Immature natural killer cell (primary cell): ENCODE results near the gene TTC27. TPM values are rescaled to one million over a fixed set of nuclear protein-coding genes. Genes with fewer than 3 reads are reported as not detected.
A peak's percentile ranks its signal among the peaks of the same experiment; 100 is the strongest.
"Not testable (repeated sequence)": the region's sequence is repeated elsewhere in the genome, so short reads cannot be mapped to it uniquely, and the experiment has no call there.

Experiments
- DNase-seq, 3 donors: peaks; one replicate each; pipeline ENCODE4 v3.0.0; 2022; ENCODE audit warnings: mixed read lengths in 1 of 3
- H3K27ac Mint-ChIP-seq, 6 donors: one replicate each; pipeline ENCODE4 v1.8.0; 2020; ENCODE audit warnings: mixed read lengths in 6 of 6, mild to moderate bottlenecking in 5 of 6, inconsistent platforms in 4 of 6, moderate library complexity in 3 of 6
- H3K27me3 Mint-ChIP-seq, 3 donors: one replicate each; pipeline ENCODE4 v1.8.0; 2020 to 2021; ENCODE audit warnings: low read depth in 3 of 3, mild to moderate bottlenecking in 3 of 3, mixed read lengths in 3 of 3, moderate library complexity in 3 of 3, inconsistent platforms in 1 of 3
- H3K36me3 Mint-ChIP-seq, 3 donors: one replicate each; pipeline ENCODE4 v1.8.0; 2020; ENCODE audit warnings: mixed read lengths in 3 of 3, inconsistent platforms in 2 of 3, mild to moderate bottlenecking in 2 of 3
- H3K4me1 Mint-ChIP-seq, 2 donors: one replicate each; pipeline ENCODE4 v1.8.0; 2020; ENCODE audit warnings: inconsistent platforms in 2 of 2, mild to moderate bottlenecking in 2 of 2, mixed read lengths in 2 of 2, moderate library complexity in 1 of 2
- H3K4me3 Mint-ChIP-seq, 5 donors: one replicate each; pipeline ENCODE4 v1.8.0; 2020; ENCODE audit warnings: mild to moderate bottlenecking in 5 of 5, mixed read lengths in 5 of 5, inconsistent platforms in 3 of 5, moderate library complexity in 3 of 5
- H3K9me3 Mint-ChIP-seq, 6 donors: one replicate each; pipeline ENCODE4 v1.8.0; 2020; ENCODE audit warnings: mild to moderate bottlenecking in 6 of 6, mixed read lengths in 6 of 6, inconsistent platforms in 4 of 6, moderate library complexity in 3 of 6
- polyA plus RNA-seq, 3 donors: library from polyadenylated mRNA; unstranded; fragments of 300-500 nt; fragmentation: Illumina TruSeq; gene quantifications; one replicate each; pipeline ENCODE4 v1.2.3, GENCODE V29; 2021

Gene TTC27
- polyA plus RNA-seq, 3 donors from 2014 or later, result 6.3 to 14.4 (median 10.4) TPM

DNA sequence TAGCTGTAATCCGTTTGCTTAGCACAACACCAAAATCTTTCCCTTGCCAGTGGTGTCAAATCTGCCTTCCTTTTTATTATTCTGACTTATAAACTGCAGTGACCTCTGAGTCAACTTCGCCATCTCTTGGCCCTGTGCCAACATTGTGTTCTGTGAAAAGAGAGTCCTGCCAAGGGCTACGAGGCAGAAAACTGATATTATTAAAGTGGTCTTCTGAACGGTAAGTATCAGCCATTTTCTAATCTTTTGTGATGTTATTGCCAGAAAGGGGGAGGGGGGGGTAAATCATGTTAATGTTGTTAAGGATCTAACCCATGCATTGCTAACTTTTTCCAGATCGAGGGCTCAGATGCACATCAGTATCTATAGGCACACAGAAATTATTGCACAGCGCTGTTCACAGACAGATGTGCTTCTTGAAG is 197.5 kb downstream of the TTC27 start:
- DNase-seq, result no peak
- Mint-ChIP-seq H3K4me1 (no peaks in the 10 kb centered on the region), H3K27me3 (peaks cover 0 to 1% (median 1%) of the 10 kb centered on the region in 3 donors), H3K36me3 (peaks cover 1 to 16% (median 6%) of the 10 kb centered on the region in 3 donors), H3K4me3 (no peak overlapping the region), H3K27ac (no peak overlapping the region), H3K9me3 (peaks cover 0 to 8% (median 0%) of the 10 kb centered on the region in 6 donors)

DNA sequence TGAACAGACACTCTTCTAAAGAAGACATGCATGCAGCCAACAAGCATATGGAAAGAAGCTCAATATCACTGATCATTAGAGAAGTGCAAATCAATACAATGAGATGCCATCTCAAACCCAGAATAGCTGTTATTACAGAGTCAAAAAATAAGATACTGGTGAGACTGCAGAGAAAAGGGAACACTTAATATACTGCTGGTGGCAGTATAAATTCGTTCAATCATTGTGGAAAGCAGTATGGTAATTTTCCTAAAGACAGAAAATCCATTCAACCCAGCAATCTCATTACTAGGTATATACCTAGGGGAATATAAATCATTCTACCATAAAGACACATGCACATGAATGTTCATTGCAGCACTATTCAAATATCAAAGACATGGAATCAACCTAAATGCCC is 202.3 kb downstream of the TTC27 start:
- H3K27ac Mint-ChIP-seq, result no peak overlapping the region
- peaks cover 0 to 8% (median 0%) of the 10 kb centered on the region in 6 donors for H3K9me3 Mint-ChIP-seq
- DNase-seq, result no peak
- H3K4me1 Mint-ChIP-seq, result peaks cover 4 to 5% of the 10 kb centered on the region in 2 donors
- H3K27me3 Mint-ChIP-seq, result peaks cover 0 to 3% (median 1%) of the 10 kb centered on the region in 3 donors
- H3K36me3 Mint-ChIP-seq, result peaks cover 0 to 10% (median 4%) of the 10 kb centered on the region in 3 donors
- no peak overlapping the region for H3K4me3 Mint-ChIP-seq

DNA sequence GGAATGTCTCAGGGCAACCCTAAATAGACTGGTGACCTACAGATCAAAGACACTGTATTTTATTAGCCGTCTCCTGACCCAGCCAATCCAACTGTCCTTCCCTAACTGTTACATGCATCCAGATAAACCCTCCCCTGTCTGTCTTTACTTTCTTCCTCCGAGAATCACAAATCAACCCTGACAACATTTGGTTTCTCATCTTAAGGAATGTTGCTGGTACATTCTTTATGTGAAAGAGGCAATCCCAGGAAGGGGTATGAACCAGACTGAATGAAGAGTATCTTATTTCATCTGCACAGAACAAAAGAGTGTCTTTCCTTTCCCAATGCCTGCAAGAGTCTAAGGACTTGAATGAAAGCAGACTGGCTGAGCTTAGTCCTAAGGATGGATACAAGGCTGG is 205.0 kb downstream of the TTC27 start:
- no peak for DNase-seq
- peaks cover 10 to 11% of the 10 kb centered on the region in 2 donors for H3K4me1 Mint-ChIP-seq
- H3K9me3 Mint-ChIP-seq, result peaks cover 0 to 8% (median 0%) of the 10 kb centered on the region in 6 donors
- H3K27me3 Mint-ChIP-seq, result peaks cover 0 to 3% (median 1%) of the 10 kb centered on the region in 3 donors
- H3K27ac Mint-ChIP-seq, result no peak overlapping the region
- peaks cover 0 to under 1% (median 0%) of the 10 kb centered on the region in 3 donors for H3K36me3 Mint-ChIP-seq
- no peak overlapping the region for H3K4me3 Mint-ChIP-seq

DNA sequence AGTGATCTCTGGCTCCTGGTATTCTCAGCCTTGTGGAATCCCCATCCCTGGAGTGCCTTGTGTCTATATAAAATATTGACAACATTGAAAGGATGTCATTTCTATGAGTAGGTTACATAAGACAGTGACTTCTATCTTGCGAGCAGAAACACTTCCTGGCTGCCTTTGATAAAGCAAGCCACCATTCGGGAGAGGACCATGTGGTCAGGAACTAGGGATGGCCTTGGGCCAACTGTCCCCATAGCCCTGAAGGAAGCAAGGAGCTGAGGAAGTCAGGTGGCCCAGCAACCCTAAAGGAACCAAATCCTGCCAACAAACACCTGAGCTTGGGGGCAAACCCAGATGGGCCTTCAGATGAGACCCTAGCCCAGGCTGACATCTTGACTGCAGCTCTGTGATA is 205.9 kb downstream of the TTC27 start:
- Mint-ChIP-seq H3K27me3 (peaks cover 0 to 1% (median 1%) of the 10 kb centered on the region in 3 donors), H3K9me3 (peaks cover 0 to 8% (median 0%) of the 10 kb centered on the region in 6 donors), H3K4me1 (peaks cover 10 to 11% of the 10 kb centered on the region in 2 donors), H3K4me3 (no peak overlapping the region), H3K27ac (no peak overlapping the region), H3K36me3 (no peaks in the 10 kb centered on the region)
- no peak for DNase-seq

DNA sequence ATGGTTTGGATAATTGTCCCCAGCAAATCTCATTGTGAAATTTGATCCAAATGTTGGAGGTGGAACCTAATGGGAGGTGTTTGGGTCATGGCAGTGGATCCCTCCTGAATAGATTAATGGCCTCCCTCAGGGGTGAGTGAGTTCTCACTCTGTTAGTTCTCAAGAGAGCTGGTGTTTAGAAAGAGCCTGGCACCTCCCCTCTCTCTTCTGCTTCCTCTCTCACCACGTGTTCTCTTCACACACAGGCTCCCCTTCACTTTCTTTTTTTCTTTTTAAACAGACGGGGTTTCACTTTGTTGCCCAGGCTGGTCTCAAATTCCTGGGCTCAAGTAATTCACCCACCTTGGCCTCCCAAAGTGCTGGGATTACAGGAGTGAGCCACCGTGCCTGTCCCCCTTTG is 207.3 kb downstream of the TTC27 start:
- peak in 1 of 3 donors; percentile 2 for DNase-seq
- H3K4me3 Mint-ChIP-seq, result peak overlapping the region; percentile 22 to 80 (median 65)
- peaks cover 0 to 2% (median 0%) of the 10 kb centered on the region in 6 donors for H3K9me3 Mint-ChIP-seq
- H3K27me3 Mint-ChIP-seq, result peaks cover 0 to 1% (median 0%) of the 10 kb centered on the region in 3 donors
- peaks cover 10 to 11% of the 10 kb centered on the region in 2 donors for H3K4me1 Mint-ChIP-seq
- H3K27ac Mint-ChIP-seq, result peak overlapping the region in 3 of 6 donors; percentile 31 to 78 (median 57)
- H3K36me3 Mint-ChIP-seq, result no peaks in the 10 kb centered on the region

DNA sequence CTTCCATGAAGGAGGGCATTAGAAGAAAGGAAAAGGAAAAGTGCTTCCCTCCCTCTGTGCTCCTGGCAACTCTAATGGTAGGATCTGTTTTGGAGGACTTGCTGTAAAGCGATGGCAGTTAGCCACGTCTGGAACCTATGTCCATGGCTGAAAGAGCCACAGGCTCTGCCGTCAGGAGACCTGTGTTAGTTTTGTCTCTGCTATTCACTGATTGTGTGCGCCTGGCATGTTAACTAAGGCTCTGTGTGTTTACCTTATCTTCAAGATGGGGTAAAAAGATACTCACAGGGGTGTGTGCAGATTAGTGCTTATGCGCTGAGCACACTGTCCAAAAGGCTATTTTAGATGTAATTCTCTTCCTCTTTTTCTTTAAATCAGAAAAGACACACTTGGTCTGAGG is 209.1 kb downstream of the TTC27 start:
- H3K9me3 Mint-ChIP-seq, result peaks cover 0 to under 1% (median 0%) of the 10 kb centered on the region in 6 donors
- H3K36me3 Mint-ChIP-seq, result no peaks in the 10 kb centered on the region
- no peak for DNase-seq
- H3K4me1 Mint-ChIP-seq, result peaks cover 10 to 11% of the 10 kb centered on the region in 2 donors
- no peak overlapping the region for H3K27ac Mint-ChIP-seq
- H3K27me3 Mint-ChIP-seq, result peaks cover 0 to 1% (median 0%) of the 10 kb centered on the region in 3 donors
- no peak overlapping the region for H3K4me3 Mint-ChIP-seq

DNA sequence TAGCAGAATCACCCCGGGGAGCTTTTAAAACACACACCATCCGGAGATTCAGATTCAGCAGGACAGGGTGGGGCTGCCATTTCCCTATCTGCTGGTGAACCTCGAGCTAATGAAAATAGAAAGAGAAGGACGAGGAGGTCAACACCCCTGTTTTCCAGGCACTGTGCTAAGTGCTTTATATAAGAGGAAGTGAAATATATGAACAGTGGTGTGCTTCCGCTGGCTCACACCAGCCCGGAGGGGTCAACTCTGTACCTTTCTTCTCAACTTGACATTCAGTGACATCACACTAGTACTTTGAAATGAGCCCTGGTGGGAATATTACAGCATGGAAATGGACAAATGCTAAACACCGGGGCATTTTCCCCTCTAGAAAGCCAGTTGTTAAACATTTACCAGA is 210.6 kb downstream of the TTC27 start:
- no peak for DNase-seq
- no peaks in the 10 kb centered on the region for H3K36me3 Mint-ChIP-seq
- no peak overlapping the region for H3K4me3 Mint-ChIP-seq
- no peaks in the 10 kb centered on the region for H3K9me3 Mint-ChIP-seq
- no peak overlapping the region for H3K27ac Mint-ChIP-seq
- peaks cover 10 to 11% of the 10 kb centered on the region in 2 donors for H3K4me1 Mint-ChIP-seq
- peaks cover 0 to 1% (median 0%) of the 10 kb centered on the region in 3 donors for H3K27me3 Mint-ChIP-seq

DNA sequence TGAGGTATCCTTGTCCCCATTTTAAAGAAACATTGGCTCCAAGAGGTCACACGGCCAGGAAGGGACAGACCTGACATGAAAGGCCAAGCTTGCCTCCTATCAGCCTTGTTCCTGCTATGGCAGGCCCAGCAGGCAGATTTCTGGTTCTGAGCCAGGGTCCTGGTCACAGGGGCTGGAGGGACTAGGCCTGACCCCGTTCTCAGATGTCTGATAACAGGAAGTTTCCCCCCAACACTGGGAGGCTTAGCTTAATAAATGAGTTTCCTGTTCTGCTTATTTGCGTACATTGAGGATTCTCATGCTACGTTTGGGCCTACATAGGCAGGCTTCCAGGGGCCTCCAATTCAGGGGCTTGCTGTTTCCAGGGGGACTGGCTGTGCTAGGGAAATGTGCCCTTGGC is 211.1 kb downstream of the TTC27 start:
- H3K36me3 Mint-ChIP-seq, result no peaks in the 10 kb centered on the region

DNA sequence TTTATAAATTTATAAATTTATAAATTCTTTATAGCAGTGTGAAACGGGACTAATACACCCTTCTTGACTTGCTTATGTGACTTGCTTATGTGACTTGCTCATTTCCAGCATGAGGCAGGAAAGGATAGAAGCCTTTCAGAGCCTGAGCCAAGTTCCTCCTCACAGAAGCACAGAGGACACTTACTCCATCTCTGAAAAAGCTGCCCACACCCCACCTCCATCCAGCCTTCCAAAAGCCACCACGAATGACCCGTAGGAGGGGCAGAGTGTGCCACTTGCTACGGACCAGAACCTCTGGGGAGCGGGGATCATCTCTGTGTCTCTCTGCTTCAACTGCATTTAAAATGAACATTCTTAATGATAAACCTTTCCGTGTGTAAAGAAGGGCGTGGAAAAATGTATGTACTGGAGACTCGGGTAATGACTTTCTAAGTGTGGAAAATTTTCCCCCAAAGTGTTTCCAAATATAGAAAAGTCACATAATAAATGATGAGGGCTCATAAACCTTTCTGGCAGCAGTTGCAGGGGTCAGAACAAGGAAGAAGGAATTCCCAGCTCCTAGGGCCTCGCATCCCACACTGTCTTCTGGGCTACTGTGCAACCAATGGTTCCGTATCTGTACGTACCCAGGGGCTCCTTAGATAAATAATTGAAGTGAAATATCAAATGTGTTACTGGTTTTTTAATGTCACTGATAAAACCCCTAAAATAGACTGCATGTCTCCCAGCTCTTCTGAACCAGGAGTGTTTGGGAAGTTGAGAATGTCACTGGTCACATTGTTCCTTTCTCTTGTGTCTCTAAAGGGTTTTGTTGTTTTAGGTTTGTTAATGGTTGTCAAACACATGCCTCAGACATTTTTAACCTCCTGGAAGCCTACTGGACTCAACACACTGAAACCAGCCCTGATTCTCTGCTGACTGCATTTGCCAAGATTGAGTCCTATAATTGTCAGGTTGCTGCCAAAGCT is 214.4 kb downstream of the TTC27 start:
- H3K27ac Mint-ChIP-seq, result no peak overlapping the region
- no peak for DNase-seq
- no peaks in the 10 kb centered on the region for H3K4me1 Mint-ChIP-seq
- no peak overlapping the region for H3K4me3 Mint-ChIP-seq
- H3K9me3 Mint-ChIP-seq, result no peaks in the 10 kb centered on the region
- peaks cover 0 to 2% (median 0%) of the 10 kb centered on the region in 3 donors for H3K27me3 Mint-ChIP-seq
- peaks cover 0 to 4% (median 0%) of the 10 kb centered on the region in 3 donors for H3K36me3 Mint-ChIP-seq

More for the DNA sequence above, 211.1 kb downstream of the TTC27 start:
- Mint-ChIP-seq H3K4me1 (peaks cover 10 to 11% of the 10 kb centered on the region in 2 donors), H3K4me3 (no peak overlapping the region), H3K27me3 (peaks cover 0 to 1% (median 0%) of the 10 kb centered on the region in 3 donors), H3K27ac (no peak overlapping the region), H3K9me3 (no peaks in the 10 kb centered on the region)
- DNase-seq, result no peak

DNA sequence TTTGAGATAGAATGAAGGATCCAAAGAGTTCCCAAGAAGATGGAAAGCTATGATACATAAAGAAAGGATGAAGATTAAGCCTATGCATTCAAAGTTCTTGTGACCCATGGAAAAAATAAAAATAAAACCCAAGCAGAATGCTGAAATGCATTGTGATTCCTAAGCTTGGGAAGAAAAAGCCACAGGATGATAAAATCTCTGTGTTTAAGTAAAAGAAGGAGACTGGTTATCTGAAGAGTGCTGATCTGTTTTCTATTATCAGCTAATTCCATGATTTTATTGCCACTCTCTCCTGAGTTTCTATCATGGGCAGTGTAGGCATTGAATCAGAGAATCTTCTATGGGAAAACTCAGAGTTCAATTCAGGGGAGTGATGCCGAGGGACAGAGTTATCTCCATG is 215.8 kb downstream of the TTC27 start:
- no peaks in the 10 kb centered on the region for H3K4me1 Mint-ChIP-seq
- H3K36me3 Mint-ChIP-seq, result peaks cover 0 to 4% (median 0%) of the 10 kb centered on the region in 3 donors
- H3K9me3 Mint-ChIP-seq, result no peaks in the 10 kb centered on the region
- H3K27me3 Mint-ChIP-seq, result peaks cover 0 to 2% (median 2%) of the 10 kb centered on the region in 3 donors
- H3K4me3 Mint-ChIP-seq, result no peak overlapping the region
- no peak overlapping the region for H3K27ac Mint-ChIP-seq
- DNase-seq, result no peak

DNA sequence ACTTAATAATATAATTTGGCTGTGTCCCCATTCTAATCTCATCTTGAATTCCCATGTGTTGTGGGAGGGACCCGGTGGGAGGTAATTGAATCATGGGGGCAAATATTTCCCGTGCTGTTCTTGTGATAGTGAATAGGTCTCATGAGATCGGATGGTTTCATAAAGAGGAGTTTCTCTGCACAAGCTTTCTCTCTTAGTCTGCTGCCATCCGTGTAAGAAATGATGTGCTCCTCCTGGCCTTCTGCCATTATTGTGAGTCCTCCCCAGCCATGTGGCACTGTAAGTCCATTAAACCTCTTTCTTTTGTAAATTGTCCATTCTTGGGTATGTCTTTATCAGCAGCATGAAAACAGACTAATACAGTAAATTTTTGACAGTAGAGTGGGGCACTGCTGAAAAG is 216.4 kb downstream of the TTC27 start:
- Mint-ChIP-seq H3K27me3 (peaks cover 0 to 2% (median 2%) of the 10 kb centered on the region in 3 donors), H3K4me1 (no peaks in the 10 kb centered on the region), H3K9me3 (no peaks in the 10 kb centered on the region), H3K36me3 (peaks cover 0 to 4% (median 0%) of the 10 kb centered on the region in 3 donors), H3K27ac (no peak overlapping the region), H3K4me3 (no peak overlapping the region)
- DNase-seq, result no peak

DNA sequence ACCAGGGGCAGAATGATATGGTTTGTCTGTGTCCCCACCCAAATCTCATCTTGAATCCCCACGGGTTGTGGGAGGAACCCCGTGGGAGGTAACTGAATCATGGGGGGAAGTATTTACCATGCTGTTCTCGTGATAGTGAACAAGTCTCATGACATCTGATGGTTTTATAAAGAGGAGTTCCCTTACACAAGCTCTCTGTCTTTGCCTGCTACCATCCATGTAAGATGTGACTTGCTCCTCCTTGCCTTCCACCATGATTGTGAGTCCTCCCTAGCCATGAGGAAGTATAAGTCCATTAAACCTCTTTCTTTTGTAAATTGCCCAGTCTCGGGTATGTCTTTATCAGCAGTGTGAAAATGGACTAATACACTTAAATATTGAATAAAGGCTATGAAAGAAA is 218.4 kb downstream of the TTC27 start:
- not testable (repeated sequence) for H3K4me1 Mint-ChIP-seq, H3K27me3 Mint-ChIP-seq, DNase-seq, H3K27ac Mint-ChIP-seq, H3K9me3 Mint-ChIP-seq, H3K36me3 Mint-ChIP-seq, H3K4me3 Mint-ChIP-seq

DNA sequence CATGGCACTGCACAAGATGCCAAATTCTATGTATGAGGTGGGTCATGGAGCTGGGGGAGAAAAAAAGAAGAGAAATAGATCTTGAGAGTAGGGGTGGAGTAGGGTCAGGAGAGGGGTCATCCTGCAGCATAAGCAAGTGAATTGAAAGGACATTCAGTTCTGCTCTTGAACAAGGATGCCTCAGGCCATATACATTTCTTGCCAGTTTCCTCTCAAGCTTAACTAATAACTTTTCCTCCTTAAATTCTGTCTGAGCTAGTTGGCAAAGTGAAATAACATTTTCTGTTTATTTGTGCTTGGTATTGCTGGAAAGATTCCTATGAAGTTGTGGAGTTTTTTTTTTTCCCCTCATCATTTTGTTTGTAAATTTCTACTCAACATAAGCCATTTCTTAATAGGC is 219.9 kb downstream of the TTC27 start:
- Mint-ChIP-seq H3K36me3 (peaks cover 0 to 4% (median 0%) of the 10 kb centered on the region in 3 donors), H3K4me3 (no peak overlapping the region), H3K27ac (no peak overlapping the region), H3K4me1 (no peaks in the 10 kb centered on the region), H3K27me3 (peaks cover under 1 to 5% (median 2%) of the 10 kb centered on the region in 3 donors), H3K9me3 (no peaks in the 10 kb centered on the region)
- no peak for DNase-seq
